HG03066 (cell line): ENCODE data around the gene LRRC4B.
A peak's percentile ranks its signal among the peaks of the same experiment; 100 is the strongest.
"Not testable (repeated sequence)": the region's sequence is repeated elsewhere in the genome, so short reads cannot be mapped to it uniquely, and the experiment has no call there.

ENCODE experiments used
- ATAC-seq: cut with Tn5 transposase; IDR thresholded peaks from one replicate; pipeline ENCODE4 v1.9.1; 2021; ENCODE audit warnings: low read depth; ENCODE audit not compliant: unreplicated experiment

Gene LRRC4B

DNA sequence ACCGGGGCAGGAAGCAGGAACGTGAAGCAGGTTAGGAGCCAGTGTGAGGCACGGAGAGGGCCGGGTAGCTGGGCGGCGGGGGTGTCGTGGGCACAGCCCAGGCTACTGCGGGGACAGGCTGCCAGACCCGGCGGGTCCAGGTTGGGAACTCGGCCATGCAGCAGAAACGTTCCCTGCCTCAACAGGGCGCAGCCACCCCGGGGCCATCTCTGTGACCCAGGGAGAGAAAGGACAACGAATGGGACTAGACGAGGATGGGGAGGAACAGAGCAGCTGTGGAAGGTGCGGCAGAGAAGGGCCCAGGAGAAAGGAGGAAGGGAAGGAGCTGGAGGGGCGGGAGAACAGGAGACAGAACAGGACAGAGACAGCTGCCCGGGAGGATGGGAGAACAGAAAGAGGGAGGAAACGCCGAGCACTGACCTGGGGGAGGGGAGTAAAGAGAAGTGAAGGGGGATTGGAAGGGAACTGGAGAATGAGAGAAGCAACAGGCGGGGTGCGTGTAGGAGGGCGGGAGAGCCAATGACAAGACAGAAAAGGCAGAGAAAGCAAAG, 78.7 kb downstream of the LRRC4B start:
- no peak for ATAC-seq

DNA sequence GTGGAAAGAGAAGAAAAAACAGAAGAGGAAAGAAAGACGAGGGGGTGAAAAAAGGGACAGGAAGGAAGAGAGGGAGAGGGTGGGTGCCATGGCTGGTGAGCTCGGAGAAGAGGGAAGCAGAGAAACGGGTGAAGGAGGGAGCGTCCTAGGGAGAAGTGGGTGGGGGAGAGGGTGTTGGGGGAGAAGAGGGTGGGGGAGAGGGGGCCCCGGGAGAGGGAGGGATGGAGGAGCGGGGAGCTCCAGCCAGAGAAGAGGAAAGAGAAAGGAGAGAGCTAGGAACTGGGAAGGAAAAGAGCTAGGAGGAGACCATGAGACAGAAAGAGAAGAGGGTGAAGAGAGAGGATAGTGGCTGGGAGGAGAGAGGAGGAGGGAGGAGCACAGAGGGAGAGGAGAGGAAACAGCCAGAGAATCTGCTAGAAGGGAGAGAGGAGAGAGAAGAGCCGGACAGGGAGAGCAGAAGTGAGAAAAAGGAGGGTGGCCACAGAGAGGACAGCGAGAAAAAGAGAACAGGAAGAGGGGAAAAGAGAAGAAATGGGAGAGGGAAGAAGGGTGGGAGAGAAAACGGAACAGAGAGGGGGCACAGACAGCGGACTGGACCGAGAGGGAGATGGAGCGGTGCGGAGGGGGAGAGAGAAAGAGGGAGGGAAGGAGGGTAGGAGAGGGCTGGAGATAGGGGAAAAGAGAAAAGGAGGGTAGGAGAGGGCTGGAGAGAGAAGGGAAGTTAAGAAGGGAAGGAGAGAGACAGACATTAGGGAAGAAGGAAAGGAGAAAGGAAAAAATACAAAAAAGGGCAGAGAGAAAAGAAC, 79.6 kb downstream of the LRRC4B start:
- no peak for ATAC-seq

DNA sequence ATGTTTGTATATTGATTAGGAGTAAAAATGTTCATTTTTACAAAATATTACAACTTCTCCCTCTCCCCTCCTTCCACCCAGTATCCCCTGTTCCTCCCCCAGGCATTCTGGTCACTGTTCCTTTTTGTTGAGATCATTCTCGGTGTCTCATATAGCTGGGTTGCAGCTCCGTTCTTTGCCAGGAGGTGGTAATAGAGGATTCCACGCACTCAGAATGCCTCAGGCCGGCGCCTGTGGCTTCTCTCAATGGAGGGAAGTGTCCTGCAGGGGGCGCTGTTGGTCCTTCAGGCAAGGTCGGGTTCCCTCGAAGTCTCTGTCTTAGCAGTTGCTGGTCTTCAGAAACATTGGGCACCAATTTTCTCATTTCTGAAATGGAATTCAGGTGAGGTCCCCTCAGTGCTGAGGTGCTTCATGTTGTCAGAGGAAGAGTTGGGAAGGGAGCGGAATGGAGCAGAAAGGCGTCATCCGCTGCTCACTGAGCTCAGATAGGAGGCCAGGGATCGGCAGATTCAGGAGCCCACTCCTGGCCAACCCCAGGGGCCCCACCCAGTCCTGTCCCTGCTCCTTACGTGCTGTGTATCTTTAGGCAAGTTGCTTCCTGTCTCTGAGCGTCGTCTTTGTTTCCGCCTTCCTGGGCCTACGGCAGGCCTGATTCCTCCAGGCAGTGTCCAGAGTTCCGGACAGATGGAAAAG, 81.3 kb downstream of the LRRC4B start:
- ATAC-seq = no peak

DNA sequence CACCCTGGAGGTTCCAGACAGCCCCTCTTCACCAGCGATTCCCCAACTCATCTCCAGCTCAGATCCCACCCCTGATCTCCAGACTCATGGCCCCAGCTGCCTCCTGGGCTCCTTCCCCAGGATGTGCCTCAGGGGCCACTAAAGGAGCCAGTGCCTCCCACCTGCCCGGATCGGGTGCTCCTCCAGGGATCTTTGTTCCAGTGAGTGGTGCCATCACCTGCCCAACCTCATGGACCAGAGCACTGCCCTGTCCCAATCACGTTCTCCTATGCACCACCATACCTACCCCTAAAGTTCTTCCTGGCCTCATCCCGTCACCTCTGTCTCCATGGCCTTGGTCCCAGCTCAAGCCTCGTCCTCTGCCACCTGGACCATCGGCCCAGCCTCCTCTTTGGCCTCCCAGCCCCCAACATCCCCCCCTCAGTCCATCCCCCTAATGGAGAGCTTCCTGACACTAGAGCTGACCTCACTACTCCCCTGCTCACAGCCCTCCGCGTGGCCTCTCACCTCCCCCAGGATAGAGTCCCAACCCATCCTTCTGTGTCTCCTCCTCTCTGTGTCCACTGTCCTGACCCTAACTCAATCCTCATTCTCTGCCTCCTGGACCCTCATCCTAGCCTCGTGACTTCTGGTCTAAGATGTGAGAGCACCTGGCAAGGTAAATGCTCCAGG, 82.8 kb downstream of the LRRC4B start:
- ATAC-seq = no peak

DNA sequence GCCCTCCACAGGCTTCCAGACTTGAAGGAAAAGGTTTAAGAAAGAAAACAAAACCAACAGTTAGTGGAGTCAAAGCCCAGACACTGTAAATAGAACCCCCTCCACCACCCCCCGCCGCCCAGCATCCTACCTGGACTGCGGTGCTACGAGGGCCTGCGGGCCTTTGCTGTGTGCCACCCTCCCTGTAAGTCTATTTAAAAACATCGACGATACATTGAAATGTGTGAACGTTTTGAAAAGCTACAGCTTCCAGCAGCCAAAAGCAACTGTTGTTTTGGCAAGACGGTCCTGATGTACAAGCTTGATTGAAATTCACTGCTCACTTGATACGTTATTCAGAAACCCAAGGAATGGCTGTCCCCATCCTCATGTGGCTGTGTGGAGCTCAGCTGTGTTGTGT, 85.3 kb downstream of the LRRC4B start:
- no peak for ATAC-seq

DNA sequence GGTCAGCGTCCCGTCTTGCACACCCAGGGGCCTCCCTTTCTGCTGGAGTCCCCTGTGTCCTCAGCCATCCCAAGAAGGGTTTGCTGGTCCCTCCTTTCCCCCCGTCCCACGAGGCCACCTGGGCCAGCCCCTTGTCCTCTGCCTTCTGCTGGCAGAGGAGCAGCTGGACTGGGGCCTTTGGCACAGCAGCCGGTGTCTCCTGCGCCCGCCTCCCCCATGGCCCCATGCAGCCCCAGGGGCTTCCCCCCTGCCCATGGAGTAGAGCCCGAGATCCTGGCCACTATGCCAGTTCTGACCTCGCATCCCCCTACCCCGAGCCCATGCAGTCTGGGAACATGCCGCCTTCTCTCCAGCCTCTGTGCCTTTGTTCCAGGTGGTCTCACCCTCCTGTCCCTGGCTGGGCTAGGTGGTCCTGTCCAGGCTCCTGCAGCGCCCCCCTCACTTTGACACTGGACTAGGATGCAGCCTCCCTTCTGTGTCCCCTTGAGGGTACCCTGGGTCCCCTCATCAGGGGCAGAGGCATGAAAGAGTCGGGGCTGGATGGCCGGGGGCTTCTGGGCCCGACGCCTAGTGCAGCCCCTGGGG, 85.9 kb downstream of the LRRC4B start:
- ATAC-seq = no peak

DNA sequence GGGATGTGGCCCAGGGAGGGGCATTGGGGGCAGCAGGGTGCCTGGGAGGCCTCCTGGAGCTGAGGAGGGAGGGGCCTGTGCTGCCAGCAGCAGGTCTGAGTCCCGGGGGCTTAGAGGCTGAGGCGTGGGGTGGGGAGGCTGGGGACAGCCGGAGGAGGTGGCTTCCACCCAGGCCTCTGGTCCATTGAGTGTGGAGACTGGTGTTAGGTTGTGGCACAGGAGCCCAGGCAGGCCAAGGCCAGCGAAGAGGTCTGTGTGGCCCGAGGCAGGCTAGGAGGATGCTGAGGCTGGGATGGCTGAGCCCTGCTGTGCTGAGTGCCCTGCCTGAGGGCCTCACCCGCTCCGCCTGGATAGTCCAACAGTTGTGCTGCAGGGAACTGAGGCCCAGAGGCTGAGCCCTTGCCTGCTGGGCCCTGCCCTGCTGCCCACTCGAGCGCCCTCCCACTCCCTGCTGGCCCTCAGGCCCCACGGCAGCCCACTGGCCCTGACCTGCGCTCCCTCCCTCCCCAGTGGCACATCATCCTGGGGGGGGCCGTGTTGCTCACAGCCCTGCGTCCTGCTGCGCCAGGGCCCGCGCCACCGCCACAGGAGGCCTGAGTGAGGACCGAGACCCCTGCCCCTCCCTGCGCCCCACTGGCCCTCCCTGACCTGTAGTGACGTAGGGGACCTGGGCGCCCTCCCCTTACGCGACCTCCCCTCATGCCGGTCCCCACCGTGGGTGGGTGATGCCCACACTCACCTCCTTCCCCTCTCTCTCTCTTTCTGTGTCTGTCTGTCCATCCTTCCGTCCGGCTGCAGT, 86.7 kb downstream of the LRRC4B start:
- no peak for ATAC-seq

DNA sequence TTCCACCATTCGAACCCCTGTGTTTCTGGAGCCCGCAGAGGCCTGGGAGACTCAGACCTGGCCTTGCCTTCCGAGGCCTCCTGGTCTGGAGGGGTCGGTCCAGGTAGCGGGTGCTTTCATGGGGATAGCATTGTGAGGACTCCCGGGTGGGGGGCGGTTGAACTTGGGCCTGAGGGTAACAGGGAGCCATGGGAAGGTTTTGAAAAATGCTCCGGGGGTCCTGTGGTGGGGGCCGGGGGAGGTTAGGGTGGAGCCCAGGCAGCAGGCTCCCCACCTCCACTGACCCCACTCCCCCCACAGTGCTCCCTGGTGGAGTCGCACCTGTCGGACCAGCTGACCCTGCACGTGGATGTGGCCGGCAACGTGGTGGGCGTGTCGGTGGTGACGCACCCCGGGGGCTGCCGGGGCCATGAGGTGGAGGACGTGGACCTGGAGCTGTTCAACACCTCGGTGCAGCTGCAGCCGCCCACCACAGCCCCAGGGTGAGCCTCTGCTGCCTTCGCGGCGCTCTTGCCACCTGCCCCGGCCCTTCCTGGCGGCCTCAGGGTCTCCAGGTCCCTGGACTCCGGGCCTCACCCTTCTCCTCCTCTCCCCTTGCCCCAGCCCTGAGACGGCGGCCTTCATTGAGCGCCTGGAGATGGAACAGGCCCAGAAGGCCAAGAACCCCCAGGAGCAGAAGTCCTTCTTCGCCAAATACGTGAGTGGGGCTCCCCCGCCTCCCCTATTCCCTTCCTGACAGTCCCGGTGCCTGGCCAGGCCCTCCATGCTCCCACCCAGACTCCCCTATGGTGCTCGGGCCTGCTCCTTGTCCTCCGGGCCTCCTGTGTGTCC, 87.7 kb downstream of the LRRC4B start:
- no peak for ATAC-seq

DNA sequence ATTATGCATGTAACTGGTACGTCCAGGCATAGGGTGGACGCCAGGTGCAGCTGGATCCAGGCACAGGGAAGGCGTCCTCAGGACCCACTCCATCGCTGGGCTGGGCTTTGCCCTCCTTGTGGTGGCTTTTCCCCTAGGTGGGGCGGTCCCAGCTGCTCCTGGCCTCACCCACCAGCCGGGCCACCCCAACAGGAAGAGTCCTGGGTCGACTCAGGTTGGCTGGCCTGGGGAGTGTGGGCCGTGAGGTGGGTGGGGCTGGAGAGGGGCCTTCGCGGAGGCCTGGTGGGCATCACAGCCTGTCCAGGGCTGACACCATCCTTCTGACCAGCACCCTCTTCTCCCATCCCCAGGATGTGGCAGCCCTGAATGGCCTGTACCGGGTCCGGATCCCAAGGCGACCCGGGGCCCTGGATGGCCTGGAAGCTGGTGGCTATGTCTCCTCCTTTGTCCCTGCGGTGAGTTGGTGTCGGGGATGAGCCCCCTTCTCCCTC, 88.4 kb downstream of the LRRC4B start:
- no peak for ATAC-seq

DNA sequence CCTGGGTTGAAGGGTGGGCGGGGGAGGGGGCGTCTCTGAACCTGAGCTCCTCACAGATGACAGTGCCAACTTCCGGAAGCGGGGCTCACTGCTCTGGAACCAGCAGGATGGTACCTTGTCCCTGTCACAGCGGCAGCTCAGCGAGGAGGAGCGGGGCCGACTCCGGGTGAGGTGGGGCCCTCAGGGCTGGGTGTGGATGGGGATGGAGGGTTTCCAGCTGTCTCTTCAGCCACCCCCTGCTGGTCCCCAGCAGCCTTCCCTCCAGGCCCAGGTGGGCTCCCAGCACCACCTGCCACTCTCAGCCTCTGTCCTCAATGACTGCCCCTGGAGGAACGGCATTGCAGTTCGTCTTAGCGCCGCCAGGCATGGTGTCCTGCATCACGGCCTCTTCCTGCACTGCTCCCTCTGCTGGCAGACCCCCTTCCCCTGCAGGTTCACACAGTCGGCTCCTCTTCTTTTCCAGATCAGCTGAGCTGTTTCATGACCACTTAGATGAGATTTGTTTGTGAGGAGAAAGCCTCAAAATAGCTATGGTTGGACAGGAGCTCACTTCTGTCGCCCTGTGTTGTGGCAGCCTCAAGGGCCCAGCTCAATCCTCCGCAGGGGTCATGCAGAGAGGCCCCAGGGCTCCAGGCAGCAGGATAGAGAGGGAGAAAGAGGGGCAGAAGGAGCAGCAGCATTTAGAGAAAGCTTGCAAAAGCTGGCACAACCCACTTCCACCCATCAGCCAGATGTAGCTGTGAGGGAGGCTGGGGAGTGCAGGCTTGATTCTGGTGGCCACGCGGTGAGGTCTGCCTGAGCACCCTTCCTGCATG, 89.1 kb downstream of the LRRC4B start:
- no peak for ATAC-seq

DNA sequence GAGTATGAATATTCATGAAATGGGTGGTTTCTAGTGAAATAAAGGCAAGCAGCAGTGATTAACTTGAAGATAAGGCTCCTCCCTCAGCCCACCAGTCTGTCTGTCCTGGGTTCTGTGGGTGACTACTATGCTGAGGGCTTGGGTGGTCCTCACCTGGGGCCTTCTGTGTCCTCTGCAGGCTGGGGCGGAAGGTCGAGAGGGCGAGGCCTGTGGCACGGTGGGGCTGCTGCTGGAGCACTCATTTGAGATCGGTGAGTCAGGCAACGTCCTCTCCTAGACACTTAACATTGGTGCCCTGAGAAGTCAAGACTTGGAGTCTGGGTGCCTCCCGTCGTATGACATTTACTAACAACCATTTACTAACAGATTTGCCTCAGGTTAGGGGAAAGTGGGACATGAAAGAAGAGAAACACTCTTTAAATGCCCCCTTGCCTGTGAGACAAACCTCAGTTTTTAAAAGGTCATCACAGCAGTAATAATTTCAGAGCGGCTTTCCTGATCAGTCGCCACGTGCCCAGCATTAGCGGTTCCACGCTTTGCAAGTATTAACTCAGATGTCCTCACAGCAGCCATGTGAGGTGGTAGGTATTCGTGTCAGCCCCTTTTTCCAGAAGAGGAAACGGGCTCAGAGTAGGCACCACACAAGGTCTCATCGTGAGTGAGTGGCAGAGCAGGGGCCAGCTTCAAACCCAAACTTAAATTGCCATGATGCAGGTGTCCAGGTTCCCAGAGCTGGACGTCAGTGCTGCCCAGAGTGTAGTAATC, 90.3 kb downstream of the LRRC4B start:
- ATAC-seq = no peak

DNA sequence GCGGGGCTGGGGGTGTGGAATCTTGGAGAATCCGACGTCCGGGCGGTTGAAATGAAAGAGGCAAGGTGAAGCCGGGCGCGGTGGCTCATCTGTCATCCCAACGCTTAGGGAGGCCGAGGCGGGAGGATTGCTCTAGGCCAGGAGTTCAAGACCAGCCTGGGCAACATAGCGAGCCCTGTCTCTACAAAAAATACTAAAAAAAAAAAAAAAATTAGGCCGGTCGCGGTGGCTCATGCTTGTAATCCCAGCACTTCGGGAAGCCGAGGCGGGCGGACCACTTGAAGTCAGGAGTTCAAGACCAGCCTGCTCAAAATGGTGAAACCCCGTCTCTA, 91.4 kb downstream of the LRRC4B start:
- no peak for ATAC-seq

DNA sequence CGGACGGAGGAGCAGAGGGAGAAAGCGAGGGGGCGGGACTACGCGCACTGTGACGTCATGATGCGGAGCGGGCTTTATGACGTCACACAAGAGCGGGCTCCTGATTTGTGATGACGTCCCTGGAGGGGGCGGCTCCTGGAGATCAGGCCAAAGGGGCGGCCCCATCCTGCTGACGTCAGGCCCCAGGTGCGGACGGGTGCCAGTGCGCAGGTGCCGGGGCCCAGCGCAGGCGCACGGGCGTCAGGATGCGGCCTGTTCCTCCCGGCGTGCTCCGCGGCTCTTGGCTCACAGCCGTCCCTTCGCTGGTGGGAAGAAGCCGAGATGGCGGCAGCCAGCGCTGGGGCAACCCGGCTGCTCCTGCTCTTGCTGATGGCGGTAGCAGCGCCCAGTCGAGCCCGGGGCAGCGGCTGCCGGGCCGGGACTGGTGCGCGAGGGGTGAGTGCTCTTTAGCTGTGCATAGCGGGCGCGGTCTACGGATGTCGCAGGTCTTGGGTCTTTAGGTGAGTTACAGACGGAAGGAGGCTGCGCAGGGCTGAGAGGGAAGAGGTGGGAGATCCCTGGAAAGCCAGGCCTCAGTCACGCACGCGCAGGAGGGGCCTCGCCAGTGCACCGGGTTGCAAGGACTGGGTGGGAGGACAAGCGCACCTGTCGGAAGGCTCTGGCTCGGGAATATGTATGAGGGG, 91.9 kb downstream of the LRRC4B start, which contains the start of the genes EMC10 and GARIN5A:
EMC10 (plus strand) TSS at position 284 of the 683 bp plus-strand sequence; CDS start at position 322, 38 bp downstream.
GARIN5A (minus strand) TSS at position 625 of the 683 bp plus-strand sequence; CDS start at position 165, 460 bp downstream.
- ATAC-seq = peak; percentile 68

DNA sequence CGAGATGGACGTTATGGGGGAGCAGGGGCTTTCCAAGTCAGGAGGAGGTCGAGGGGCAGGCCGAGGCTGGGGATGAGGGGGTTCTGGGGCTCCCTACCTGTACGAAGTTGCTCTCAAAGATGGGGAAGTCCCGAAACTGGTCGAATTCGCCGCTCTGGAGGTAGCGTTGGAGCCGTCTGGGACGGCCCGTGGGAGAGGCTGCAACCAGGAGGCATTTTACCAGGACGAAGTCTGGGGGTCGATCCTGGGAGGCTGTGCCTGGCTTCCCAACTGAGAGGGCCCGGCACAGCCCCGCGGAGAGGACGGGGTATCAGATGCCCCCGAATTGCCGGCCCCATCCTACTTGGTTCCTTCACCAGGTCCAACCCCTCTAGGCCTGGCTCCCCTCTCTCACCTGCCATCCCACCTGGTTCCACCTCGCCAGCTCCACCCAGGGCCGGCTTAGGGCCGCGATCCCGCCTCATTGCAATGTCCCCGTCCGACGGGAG, 92.5 kb downstream of the LRRC4B start:
- ATAC-seq = peak; percentile 16

DNA sequence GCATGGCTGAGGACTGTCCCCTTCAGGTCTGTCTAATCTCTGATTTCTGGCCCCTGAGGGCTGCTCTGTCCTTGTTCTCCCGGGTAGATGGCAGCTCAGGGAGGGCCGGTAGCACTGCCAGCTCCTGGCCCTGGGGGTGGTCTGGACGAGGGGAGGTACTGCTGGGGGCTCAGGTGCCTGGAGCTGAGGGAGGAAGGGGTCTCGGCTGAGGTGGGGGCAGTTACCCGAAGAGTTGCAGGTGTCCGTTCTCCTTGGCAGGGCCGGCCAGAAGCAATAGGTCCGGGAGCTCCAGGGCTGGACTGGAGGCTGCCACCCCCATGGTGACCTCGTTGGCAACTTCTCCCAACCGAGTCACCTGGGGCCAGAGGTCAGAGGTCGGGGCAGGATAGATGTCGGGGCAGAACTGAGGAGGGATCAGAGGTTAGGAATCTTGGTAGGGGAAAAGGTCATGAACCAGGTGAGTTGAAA, 93.1 kb downstream of the LRRC4B start:
- no peak for ATAC-seq

DNA sequence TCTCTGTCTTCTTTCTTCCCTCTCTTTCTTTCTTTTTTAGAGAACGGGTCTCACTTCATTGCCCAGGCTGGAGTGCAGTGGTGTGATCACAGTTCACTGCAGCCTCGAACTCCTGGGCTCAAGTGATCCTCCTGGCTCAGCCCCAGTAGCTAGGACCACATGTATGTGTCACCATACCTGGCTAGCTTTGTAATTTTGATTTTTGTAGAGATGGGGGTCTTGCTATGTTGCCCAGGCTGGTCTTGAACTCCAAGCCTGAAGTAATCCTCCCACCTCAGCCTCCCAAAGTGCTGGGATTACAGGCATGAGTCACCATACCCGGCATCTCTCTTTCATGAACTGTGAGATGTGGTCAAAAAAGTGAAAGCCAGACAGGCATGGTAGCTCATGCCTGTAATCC, 94.9 kb downstream of the LRRC4B start:
- ATAC-seq = not testable (repeated sequence)

DNA sequence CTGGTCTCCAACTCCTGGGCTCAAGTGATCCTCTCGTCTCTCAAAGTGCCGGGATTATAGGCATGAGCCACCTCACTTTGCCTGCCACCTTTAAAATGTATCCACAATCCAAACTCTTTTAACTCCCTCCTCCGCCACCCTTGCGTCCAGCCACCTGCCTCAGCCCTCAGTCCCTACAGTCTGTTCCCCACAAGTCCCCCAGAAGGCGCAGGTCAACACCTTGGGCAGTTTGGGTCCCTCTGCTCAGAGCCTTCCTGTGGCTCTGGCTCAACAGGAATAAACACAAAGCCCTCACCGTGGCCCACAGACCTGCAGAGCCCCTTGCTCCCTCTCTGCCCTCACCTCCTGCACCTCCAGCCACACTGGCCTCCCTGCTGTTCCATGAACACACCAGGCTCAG, 99.4 kb downstream of the LRRC4B start:
- ATAC-seq = no peak
